Suprapubic skin (tissue), 4 donors: ENCODE measurements around the gene PRR35. TPM values are rescaled to one million over a fixed set of nuclear protein-coding genes. Genes with fewer than 3 reads are reported as not detected.

Experiments
- DNase-seq, 2 donors: peaks; one replicate each; pipeline ENCODE4 v3.0.0-alpha.2; 2019; ENCODE audit warnings: low spot score in 2 of 2
- H3K27ac ChIP-seq: fragments of 200-600 bp; sonication (generic); one replicate; pipeline ENCODE4 v1.5.1; 2019
- H3K27me3 ChIP-seq: fragments of 200-600 bp; sonication (generic); one replicate; pipeline ENCODE4 v1.5.1; 2019
- H3K36me3 ChIP-seq: fragments of 200-600 bp; sonication (generic); one replicate; pipeline ENCODE4 v1.5.1; 2019
- H3K4me1 ChIP-seq: fragments of 200-600 bp; sonication (generic); one replicate; pipeline ENCODE4 v1.5.1; 2019
- H3K4me3 ChIP-seq: fragments of 200-600 bp; sonication (generic); one replicate; pipeline ENCODE4 v1.5.1; 2019; ENCODE audit warnings: mild to moderate bottlenecking
- H3K9me3 ChIP-seq: fragments of 200-600 bp; sonication (generic); one replicate; pipeline ENCODE4 v1.5.1; 2019
- EP300 ChIP-seq: sonication (generic); formaldehyde crosslinking; IDR thresholded peaks from one replicate; pipeline ENCODE4 v1.6.1; 2017; ENCODE audit warnings: antibody characterized with exemption
- POLR2A ChIP-seq, 2 donors: fragments of 450-650 bp; IDR thresholded peaks; one replicate each; pipeline ENCODE4 v1.6.1; 2017; ENCODE audit warnings: antibody characterized with exemption in 2 of 2, mild to moderate bottlenecking in 2 of 2, moderate library complexity in 2 of 2
- POLR2AphosphoS5 ChIP-seq, 3 donors: sonication (generic); formaldehyde crosslinking; IDR thresholded peaks; one replicate each; pipeline ENCODE4 v1.6.1; 2017; ENCODE audit warnings: antibody characterized with exemption in 3 of 3
- WGBS: methylation state at CpG from one replicate; pipeline ENCODE4 v1.1.5; 2018; 5-methylcytosine and 5-hydroxymethylcytosine counted together
- total RNA-seq, 4 donors: library from RNA; depleted of rRNA; stranded (reverse); fragments of >200 nt; gene quantifications; one replicate each; pipeline ENCODE4 v1.1.0, GENCODE V29; 2016
- TF ChIP-seq, protein P1 (sequence below), 2 donors: fragments of 200-600 bp in 1 of 2; fragments of 450-650 bp in 1 of 2; sonication (generic) in 1 of 2; IDR thresholded peaks; one replicate each; pipeline ENCODE4 v1.5.1; 2016 to 2019; ENCODE audit warnings: antibody characterized with exemption in 2 of 2, mild to moderate bottlenecking in 1 of 2, moderate library complexity in 1 of 2

PRR35 gene
- total RNA-seq, 4 donors from 2014 or later, result not detected

DNA sequence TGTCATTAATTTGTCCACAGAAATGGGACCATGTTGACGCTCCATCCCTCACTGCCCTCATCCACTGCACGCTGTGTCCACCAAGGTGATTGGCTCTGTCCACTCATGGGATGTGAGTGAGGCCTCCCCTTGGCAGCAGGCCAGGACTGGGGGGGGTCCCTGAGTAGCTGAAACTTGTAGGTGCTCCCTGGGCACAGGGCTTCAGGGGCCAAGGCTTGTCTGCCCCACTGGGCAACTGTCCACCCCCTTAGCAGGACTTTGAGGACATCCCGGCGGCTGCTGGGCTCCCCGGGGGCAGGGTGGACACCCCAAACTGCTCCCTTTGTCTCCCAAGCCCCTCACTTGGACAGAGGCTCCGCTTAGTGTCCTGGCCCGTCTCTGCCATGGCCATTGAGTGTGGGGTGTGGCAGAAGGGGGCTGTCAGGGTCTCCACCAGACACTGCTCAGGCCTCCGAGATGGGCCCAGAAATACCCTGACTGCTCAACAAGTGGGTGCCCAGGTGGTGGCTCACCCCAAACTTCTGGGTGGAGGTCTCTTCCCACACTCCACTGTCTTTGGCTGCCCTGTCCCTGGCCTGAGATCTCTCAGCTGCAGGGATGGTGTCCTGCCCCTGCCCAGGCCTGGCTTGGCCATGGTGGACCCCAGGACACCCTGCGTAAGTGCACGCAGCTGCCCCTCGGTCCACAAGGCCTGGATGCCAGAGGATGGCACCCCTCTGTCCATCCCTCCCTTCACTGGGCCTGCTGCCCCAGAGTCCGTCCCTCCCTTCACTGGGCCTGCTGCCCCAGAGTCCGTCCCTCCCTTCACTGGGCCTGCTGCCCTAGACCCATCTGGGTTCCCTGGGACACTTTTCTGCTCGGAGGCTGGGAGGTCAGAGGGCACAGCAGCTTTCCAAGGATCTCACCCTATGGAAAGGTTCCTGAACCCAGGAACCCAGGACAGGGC, 26.7 kb downstream of the PRR35 start:
- Histone ChIP-seq H3K27ac (peak overlapping the region; percentile 99), H3K4me3 (peak overlapping the region; percentile 84), H3K9me3 (no peaks in the 10 kb centered on the region), H3K27me3 (no peaks in the 10 kb centered on the region), H3K36me3 (peaks cover 3% of the 10 kb centered on the region), H3K4me1 (peaks cover 49% of the 10 kb centered on the region)
- no peak for DNase-seq
- 32% methylated on average over 4 of the region's 14 CpGs for WGBS
- TF ChIP-seq POLR2A (IDR thresholded peaks at IDR 0.05) (no peak), EP300 (no peak), POLR2AphosphoS5 (IDR thresholded peaks at IDR 0.05) (no peak)
- TF ChIP-seq, protein P1, sequence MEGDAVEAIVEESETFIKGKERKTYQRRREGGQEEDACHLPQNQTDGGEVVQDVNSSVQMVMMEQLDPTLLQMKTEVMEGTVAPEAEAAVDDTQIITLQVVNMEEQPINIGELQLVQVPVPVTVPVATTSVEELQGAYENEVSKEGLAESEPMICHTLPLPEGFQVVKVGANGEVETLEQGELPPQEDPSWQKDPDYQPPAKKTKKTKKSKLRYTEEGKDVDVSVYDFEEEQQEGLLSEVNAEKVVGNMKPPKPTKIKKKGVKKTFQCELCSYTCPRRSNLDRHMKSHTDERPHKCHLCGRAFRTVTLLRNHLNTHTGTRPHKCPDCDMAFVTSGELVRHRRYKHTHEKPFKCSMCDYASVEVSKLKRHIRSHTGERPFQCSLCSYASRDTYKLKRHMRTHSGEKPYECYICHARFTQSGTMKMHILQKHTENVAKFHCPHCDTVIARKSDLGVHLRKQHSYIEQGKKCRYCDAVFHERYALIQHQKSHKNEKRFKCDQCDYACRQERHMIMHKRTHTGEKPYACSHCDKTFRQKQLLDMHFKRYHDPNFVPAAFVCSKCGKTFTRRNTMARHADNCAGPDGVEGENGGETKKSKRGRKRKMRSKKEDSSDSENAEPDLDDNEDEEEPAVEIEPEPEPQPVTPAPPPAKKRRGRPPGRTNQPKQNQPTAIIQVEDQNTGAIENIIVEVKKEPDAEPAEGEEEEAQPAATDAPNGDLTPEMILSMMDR (IDR thresholded peaks at IDR 0.05), result no peak

GRCh38 chr16:588639-588888, 28.4 kb downstream of the PRR35 start:
- Histone ChIP-seq H3K27ac (peak overlapping the region; percentile 99), H3K36me3 (no peaks in the 10 kb centered on the region), H3K27me3 (no peaks in the 10 kb centered on the region), H3K9me3 (no peaks in the 10 kb centered on the region), H3K4me1 (peaks cover 65% of the 10 kb centered on the region), H3K4me3 (peak overlapping the region; percentile 84)
- DNase-seq, result no peak
- TF ChIP-seq EP300, result no peak
- TF ChIP-seq, protein P1 (IDR thresholded peaks at IDR 0.05), result no peak
- TF ChIP-seq POLR2A (IDR thresholded peaks at IDR 0.05), result no peak
- no peak for TF ChIP-seq POLR2AphosphoS5 (IDR thresholded peaks at IDR 0.05)
- WGBS, result 0% methylated on average over 3 of the region's 21 CpGs

GRCh38 chr16:588889-589657, 28.9 kb downstream of the PRR35 start:
- Histone ChIP-seq H3K27ac (peak overlapping the region; percentile 99), H3K9me3 (no peaks in the 10 kb centered on the region), H3K36me3 (no peaks in the 10 kb centered on the region), H3K27me3 (no peaks in the 10 kb centered on the region), H3K4me3 (peak overlapping the region; percentile 84), H3K4me1 (peaks cover 65% of the 10 kb centered on the region)
- 0% methylated on average over 43 of the region's 107 CpGs for WGBS
- peak; percentile 99 for DNase-seq
- peak in 2 of 3 donors; percentile 45 to 84 for TF ChIP-seq POLR2AphosphoS5 (IDR thresholded peaks at IDR 0.05)
- no peak for TF ChIP-seq EP300
- TF ChIP-seq, protein P1 (IDR thresholded peaks at IDR 0.05), result no peak
- peak; percentile 38 to 75 for TF ChIP-seq POLR2A (IDR thresholded peaks at IDR 0.05)

DNA sequence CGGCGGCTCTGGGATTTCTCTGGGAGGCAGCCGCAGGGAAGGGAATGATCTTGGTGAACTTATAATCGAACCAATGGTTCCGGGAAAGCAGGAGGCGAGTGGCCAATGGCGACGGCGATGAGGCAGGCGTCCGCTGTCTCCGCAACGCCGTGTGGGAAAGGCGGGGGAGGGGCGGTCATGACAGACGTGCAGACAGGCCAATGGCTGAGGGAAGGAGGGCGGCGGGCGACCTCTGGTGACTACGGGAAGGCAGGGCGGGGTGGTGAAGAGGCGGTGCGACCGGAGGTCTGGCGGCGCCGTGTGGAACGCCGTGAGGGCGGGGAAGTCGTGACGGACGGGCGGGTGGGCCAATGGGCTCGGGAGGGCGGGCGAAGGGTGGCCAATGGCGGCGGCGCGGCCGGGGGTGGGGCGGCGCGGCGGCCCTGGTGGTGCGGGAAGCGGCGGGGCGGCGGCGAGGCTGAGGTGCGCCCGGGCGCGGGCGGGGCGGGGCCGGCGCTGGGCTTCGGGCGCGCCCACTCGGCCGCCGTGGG, 29.5 kb downstream of the PRR35 start, which contains the start of gene RAB40C:
Gene RAB40C, plus strand, starts transcription at position 409 of the 530 bp plus-strand sequence. CDS start 226 bp downstream, outside the sequence.
- H3K9me3 ChIP-seq, result no peaks in the 10 kb centered on the region
- H3K27me3 ChIP-seq, result no peaks in the 10 kb centered on the region
- H3K36me3 ChIP-seq, result no peaks in the 10 kb centered on the region
- TF ChIP-seq POLR2AphosphoS5 (IDR thresholded peaks at IDR 0.05) (peak; percentile 17 to 78 (median 18)), EP300 (no peak)
- TF ChIP-seq, protein P1 (IDR thresholded peaks at IDR 0.05), result peak in 1 of 2 donors; percentile 21
- H3K4me3 ChIP-seq, result peak within 1 kb of the TSS; percentile 84
- H3K4me1 ChIP-seq, result peaks cover 67% of the 10 kb centered on the region
- WGBS, result under 1% methylated on average over 31 of the region's 67 CpGs
- peak within 1 kb of the TSS; percentile 99 for H3K27ac ChIP-seq
- peak; percentile 99 to 100 for DNase-seq
